Stimulated activated CD4-positive, alpha-beta T cell treated with anti-CD3 and anti-CD28 coated beads, Interleukin-2, amount 100 ng/mL, for 24 hours (primary cell): ENCODE data around the gene CHMP1A.
A peak's percentile ranks its signal among the peaks of the same experiment; 100 is the strongest.
"Not testable (repeated sequence)": the region's sequence is repeated elsewhere in the genome, so short reads cannot be mapped to it uniquely, and the experiment has no call there.

ENCODE experiments used
- DNase-seq, 2 donors: peaks; one replicate each; pipeline ENCODE4 v3.0.0-alpha.2; 2020

The CHMP1A gene

DNA sequence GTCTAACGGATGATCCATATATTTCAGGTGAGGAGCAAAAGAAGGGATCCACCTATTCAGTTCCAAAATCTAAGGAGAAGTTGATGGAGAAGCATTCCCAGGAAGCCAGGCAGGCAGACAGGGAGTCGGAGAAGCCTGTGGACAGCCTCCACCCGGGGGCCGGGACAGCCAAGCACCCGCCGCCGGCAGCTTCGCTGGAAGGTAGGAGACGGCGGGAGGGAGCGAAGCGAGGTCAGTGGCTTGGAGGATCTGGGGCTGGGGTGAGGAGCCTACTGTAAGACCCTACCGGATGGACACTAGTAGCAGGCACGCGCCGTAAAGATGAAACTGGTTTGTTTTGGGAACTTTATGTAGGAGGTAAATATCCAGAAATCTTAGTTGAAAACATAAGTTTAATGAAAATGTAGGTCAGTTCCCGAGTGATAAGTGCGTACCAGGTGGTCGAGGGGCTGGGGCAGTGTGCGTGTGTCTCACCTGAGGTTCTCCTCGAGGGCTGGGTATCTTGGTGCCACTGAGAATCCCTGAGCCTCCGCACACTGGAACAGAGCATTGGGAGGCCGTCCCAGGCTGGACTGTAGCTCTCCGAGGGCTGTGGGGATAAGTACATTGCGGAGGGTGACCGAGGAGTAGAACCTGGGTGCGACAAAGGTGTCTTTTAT is 842 bp upstream of the CHMP1A start:
- peak; percentile 30 to 40 for DNase-seq

- no peak for DNase-seq
Measured at GRCh38 chr16:89656435-89657121, 930 bp downstream of the CHMP1A start.

- no peak for DNase-seq
Measured at GRCh38 chr16:89655062-89655643, 2.4 kb downstream of the CHMP1A start.

GRCh38 chr16:89653656-89654295 is 3.7 kb downstream of the CHMP1A start:
- DNase-seq = no peak

GRCh38 chr16:89651584-89651983 is 5.9 kb downstream of the CHMP1A start:
- DNase-seq = no peak

GRCh38 chr16:89646906-89647305 is 10.6 kb downstream of the CHMP1A start:
- no peak for DNase-seq

- no peak for DNase-seq
Measured at GRCh38 chr16:89646270-89646669, 11.2 kb downstream of the CHMP1A start.

DNA sequence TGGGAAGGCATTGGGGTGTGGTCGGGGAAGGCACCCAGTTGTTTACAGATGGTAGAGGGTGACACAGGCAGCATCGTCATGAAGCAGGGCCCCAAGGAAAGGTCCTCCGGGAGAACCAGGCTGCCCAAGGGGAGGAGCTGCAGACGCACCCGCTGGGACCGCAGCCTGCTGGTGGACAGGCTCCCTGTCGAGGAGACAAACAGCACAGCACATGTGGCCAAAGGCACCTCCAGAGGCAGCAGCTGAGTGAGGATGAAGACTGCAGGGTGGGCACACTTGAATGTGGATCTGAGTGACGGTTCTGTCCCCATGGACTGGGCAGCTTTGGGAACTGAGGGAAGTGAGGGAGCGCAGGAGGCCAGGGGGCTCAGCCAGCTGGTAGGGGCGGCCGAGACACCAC is 12.4 kb downstream of the CHMP1A start:
- DNase-seq = no peak

DNA sequence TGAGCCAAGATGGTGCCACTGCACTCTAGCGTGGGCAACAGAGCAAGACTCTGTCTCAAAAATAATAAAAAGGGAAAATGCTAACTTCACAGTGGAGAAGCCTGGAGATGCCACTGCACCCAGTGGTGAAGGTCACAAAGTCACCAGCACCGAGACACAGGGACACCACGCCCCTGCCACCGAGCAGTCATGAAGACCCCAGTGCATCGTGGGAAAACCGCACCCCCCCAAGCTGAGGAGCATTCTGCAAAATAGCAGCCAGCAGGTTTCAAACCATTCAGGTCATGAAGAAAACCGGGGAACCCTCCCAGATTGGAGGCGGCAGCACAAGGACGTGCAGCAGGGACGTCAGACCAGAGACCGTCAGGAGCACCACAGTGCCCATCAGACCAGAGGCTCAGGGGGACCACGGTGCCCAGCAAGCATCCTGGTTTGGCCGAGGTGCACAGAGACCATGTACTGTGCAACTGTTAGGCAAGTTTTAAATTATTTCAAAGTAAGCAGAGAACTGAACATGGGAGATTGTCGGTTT is 13.7 kb downstream of the CHMP1A start:
- DNase-seq = no peak

DNA sequence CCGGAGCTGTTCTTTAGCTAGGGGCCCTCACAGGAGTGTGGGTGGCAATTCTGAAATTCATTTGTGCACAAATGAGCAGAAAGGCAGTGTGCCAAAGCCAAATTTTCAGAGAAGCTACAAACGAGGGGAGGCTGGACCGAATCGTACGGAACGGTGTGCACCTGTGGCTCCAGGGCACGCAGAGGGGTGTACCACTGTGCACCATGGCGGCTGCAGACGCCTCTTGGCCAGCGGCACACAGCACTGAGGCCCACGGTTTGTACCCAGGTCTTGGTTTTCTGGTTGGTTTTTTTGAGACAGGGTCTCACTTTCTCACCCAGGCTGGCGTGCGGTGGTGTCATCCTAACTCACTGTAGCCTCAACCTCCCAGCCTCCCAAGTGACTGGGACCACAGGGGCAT is 14.9 kb downstream of the CHMP1A start:
- DNase-seq = no peak

DNA sequence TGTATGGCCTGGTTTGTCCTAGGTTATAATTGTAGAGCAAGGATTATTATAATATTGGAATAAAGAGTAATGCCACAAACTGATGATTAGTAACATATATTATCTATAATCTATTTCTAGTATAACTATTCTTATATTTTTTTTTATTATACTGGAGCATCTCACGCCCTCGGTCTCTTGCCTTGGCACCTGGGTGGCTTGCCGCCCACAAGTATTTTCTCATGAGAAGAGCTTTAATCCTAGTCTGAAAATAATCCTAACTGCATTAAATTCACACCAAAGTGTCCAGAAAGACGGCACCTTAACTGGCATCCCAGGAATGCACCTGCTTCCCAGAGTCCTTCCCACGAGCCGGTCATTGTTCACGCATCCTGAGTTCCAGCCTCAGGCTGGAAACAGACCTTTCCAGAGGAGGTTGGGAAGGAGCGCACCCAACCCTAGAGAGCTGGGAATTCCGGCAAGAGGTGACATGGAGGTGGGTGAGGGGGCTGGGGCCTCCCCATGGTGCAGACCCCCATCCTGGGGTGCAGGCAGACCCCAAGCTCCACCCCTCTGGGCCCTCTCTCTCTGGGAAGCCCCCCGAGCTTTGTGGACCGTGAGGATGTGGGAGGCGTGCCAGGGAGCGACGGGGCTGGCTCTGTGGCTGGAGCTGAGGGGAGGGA is 15.9 kb downstream of the CHMP1A start:
- no peak for DNase-seq

- DNase-seq = no peak
Measured at GRCh38 chr16:89639385-89639784, 18.1 kb downstream of the CHMP1A start.

DNA sequence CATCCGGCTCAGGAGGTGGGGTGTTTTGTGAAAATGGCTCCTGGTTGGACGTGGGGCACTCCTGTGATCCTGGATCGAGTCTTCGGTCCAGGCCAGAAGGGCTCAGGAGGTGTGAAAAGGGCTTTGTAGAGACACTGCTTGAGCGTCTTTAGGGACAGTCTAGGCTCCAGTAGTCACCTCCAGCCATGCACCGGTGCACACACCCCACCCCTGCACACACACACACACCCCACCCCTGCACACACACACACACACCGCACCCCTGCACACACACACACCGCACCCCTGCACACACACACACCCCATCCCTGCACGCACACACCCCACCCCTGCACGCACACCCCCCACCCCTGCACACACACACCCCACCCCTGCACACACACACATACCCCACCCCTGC is 19.1 kb downstream of the CHMP1A start:
- DNase-seq = no peak

- no peak for DNase-seq
Measured at GRCh38 chr16:89637379-89637778, 20.1 kb downstream of the CHMP1A start.

- DNase-seq = no peak
Measured at GRCh38 chr16:89636663-89637062, 20.8 kb downstream of the CHMP1A start.

- not testable (repeated sequence) for DNase-seq
Measured at GRCh38 chr16:89634463-89635385, 22.8 kb downstream of the CHMP1A start.

GRCh38 chr16:89633064-89633631 is 24.4 kb downstream of the CHMP1A start:
- no peak for DNase-seq

- DNase-seq = no peak
Measured at GRCh38 chr16:89629827-89630610, 27.5 kb downstream of the CHMP1A start.

DNA sequence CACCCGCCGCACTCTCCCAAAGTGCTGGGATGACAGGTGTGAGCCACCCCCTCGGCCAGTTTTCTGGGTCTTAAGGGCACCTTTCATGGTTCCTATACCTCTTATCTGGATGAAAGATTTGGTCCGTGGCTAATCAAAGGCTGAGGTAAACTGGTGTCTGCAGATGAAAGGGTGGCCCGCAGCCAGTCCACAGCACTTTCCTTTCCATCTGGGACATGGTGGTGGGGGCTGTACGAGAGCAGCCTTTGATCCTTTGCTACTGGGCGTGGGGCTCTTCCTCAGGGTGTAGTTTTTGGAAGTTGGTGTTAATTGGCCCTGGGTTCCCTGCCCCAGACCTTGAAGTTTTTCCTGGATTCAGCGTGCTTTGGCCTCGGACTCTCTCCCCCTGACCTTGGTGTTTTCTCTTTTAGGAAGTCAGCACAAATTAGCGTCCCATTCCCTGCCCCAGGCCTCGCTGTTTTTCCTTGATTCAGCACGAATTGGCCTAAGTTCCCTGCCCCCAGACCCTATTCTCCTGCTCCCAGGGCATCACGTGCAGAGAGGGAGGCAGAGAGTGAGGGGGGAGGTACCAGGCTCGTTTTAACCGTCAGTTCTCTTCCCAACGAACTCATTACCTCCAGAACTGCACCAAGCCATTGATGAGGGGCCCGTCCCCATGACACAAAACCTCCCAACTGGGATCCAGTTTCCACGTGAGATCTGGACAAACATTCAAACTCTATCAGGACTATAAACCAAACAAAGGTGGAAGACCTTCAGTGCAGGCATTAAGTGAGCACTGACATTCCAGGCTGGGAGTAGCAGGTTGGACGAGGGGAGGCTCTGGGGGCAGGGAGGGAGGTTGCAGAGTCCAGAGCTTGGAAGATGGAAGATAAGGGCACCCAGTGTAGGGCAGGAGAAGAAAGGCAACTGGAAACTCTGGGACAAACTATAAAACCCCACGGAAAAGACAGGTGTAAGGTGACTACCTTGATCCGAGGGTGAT is 32.4 kb downstream of the CHMP1A start:
- no peak for DNase-seq
